ENCODE data around the gene SLC9A9.

Gene SLC9A9

GRCh38 chr3:143273975-143274690, 574.1 kb downstream of the SLC9A9 start:
- no peak for TF ChIP-seq ZC3H10 (CRISPR knock-in tag; IDR thresholded peaks at IDR 0.05)
- TF ChIP-seq ESRRG (CRISPR knock-in tag; IDR thresholded peaks at IDR 0.05) = no peak
- no peak for TF ChIP-seq CSDC2 (CRISPR knock-in tag; IDR thresholded peaks at IDR 0.05)
- TF ChIP-seq ISL1 (CRISPR knock-in tag; IDR thresholded peaks at IDR 0.05) = no peak
- TF ChIP-seq SNAI2 (CRISPR knock-in tag; IDR thresholded peaks at IDR 0.05) = no peak
- no peak for TF ChIP-seq TSHZ2 (CRISPR knock-in tag; IDR thresholded peaks at IDR 0.05)
- TF ChIP-seq ZNF70 (CRISPR knock-in tag; IDR thresholded peaks at IDR 0.05) = no peak
- no peak for TF ChIP-seq POU6F1 (CRISPR knock-in tag; IDR thresholded peaks at IDR 0.05; ENCODE audit: borderline replicate concordance, low read depth)
- no peak for ATAC-seq

GRCh38 chr3:143271136-143271535, 577.1 kb downstream of the SLC9A9 start:
- TF ChIP-seq ZNF565 (CRISPR knock-in tag; conservative IDR thresholded peaks at IDR 0.05; ENCODE audit: low read depth) (no peak), ZNF70 (CRISPR knock-in tag; IDR thresholded peaks at IDR 0.05) (no peak), TSHZ2 (CRISPR knock-in tag; IDR thresholded peaks at IDR 0.05) (no peak), ZFP3 (CRISPR knock-in tag; IDR thresholded peaks at IDR 0.05) (no peak), ZC3H10 (CRISPR knock-in tag; IDR thresholded peaks at IDR 0.05) (no peak), ZFP30 (CRISPR knock-in tag; IDR thresholded peaks at IDR 0.05) (no peak), GLIS3 (CRISPR knock-in tag; IDR thresholded peaks at IDR 0.05) (no peak), RARB (CRISPR knock-in tag; IDR thresholded peaks at IDR 0.05) (no peak), ISL1 (CRISPR knock-in tag; IDR thresholded peaks at IDR 0.05) (no peak), TOX (CRISPR knock-in tag; IDR thresholded peaks at IDR 0.05; ENCODE audit: borderline replicate concordance) (no peak), CSRNP3 (CRISPR knock-in tag; IDR thresholded peaks at IDR 0.05) (no peak), ZNF8 (CRISPR knock-in tag; IDR thresholded peaks at IDR 0.05) (no peak), PPARA (CRISPR knock-in tag; IDR thresholded peaks at IDR 0.05; ENCODE audit: borderline replicate concordance) (no peak), BACH2 (CRISPR knock-in tag; IDR thresholded peaks at IDR 0.05; ENCODE audit: borderline replicate concordance) (no peak), SNAI2 (CRISPR knock-in tag; IDR thresholded peaks at IDR 0.05) (no peak), POU6F1 (CRISPR knock-in tag; IDR thresholded peaks at IDR 0.05; ENCODE audit: borderline replicate concordance, low read depth) (no peak), CSDC2 (CRISPR knock-in tag; IDR thresholded peaks at IDR 0.05) (no peak), CREB5 (CRISPR knock-in tag; IDR thresholded peaks at IDR 0.05; ENCODE audit: low read depth) (no peak)
- ATAC-seq = no peak
